ENCODE data around the gene GZMA.

GRCh38 chr5:55114061-55114460 lies 11.6 kb downstream of the GZMA start:
- TF ChIP-seq CTCF (IDR thresholded peaks at IDR 0.05), result no peak
- no peak for TF ChIP-seq POLR2A (IDR thresholded peaks at IDR 0.05)
